MM.1S (cell line): ENCODE data around the gene EGFL7.
A peak's percentile ranks its signal among the peaks of the same experiment; 100 is the strongest.
"Not testable (repeated sequence)": the region's sequence is repeated elsewhere in the genome, so short reads cannot be mapped to it uniquely, and the experiment has no call there.

Source experiments
- DNase-seq: peaks from one replicate; pipeline ENCODE4 v3.0.0-alpha.2; 2015
- H2AFZ ChIP-seq: fragments of 300-600 bp; sonication (generic); 2 replicates; pipeline ENCODE4 v1.6.0; 2016; ENCODE audit warnings: antibody characterized with exemption, low read length
- H3F3A ChIP-seq: fragments of 300-600 bp; sonication (generic); 2 replicates; pipeline ENCODE4 v1.6.1; 2016; ENCODE audit warnings: mild to moderate bottlenecking, antibody characterized with exemption, low read length, moderate library complexity, mixed read lengths; ENCODE audit not compliant: insufficient read depth
- H3K27ac ChIP-seq: fragments of 300-600 bp; sonication (generic); 2 replicates; pipeline ENCODE4 v1.5.1; 2016; ENCODE audit warnings: mild to moderate bottlenecking, low read length
- H3K27me3 ChIP-seq: fragments of 300-600 bp; sonication (generic); replicated peaks from 2 replicates; pipeline ENCODE4 v1.6.0; 2016; ENCODE audit warnings: low read length; ENCODE audit not compliant: insufficient read depth
- H3K36me3 ChIP-seq: fragments of 300-600 bp; sonication (generic); replicated peaks from 2 replicates; pipeline ENCODE4 v1.6.1; 2016; ENCODE audit warnings: mild to moderate bottlenecking, low read length, mixed read lengths; ENCODE audit not compliant: insufficient read depth
- H3K4me1 ChIP-seq: fragments of 300-600 bp; sonication (generic); 2 replicates; pipeline ENCODE4 v1.6.1; 2016; ENCODE audit warnings: low read length, mixed read lengths
- H3K4me2 ChIP-seq: fragments of 300-600 bp; sonication (generic); 2 replicates; pipeline ENCODE4 v1.6.0; 2016; ENCODE audit warnings: low read depth, low read length
- H3K4me3 ChIP-seq: fragments of 300-600 bp; sonication (generic); 2 replicates; pipeline ENCODE4 v1.5.1; 2016; ENCODE audit warnings: low read length, mixed read lengths
- H3K79me2 ChIP-seq: fragments of 300-600 bp; sonication (generic); 2 replicates; pipeline ENCODE4 v1.6.1; 2016; ENCODE audit warnings: mixed run types, low read length, mixed read lengths
- H3K9ac ChIP-seq: fragments of 300-600 bp; sonication (generic); 2 replicates; pipeline ENCODE4 v1.6.1; 2016; ENCODE audit warnings: low read length, mixed read lengths
- H3K9me2 ChIP-seq: fragments of 300-600 bp; sonication (generic); replicated peaks from 2 replicates; pipeline ENCODE4 v1.6.1; 2016; ENCODE audit warnings: mild to moderate bottlenecking, low read length, mixed read lengths; ENCODE audit not compliant: insufficient read depth
- H3K9me3 ChIP-seq: fragments of 300-600 bp; sonication (generic); replicated peaks from 2 replicates; pipeline ENCODE4 v1.6.1; 2016; ENCODE audit warnings: mild to moderate bottlenecking, low read length, mixed read lengths; ENCODE audit not compliant: insufficient read depth
- H4K20me1 ChIP-seq: fragments of 300-600 bp; sonication (generic); 2 replicates; pipeline ENCODE4 v1.6.1; 2016; ENCODE audit warnings: mild to moderate bottlenecking, low read length, moderate library complexity, mixed read lengths; ENCODE audit not compliant: insufficient read depth
- CTCF ChIP-seq: fragments of 300-600 bp; sonication (generic); IDR thresholded peaks from 2 replicates; pipeline ENCODE4 v1.5.1; 2016; ENCODE audit warnings: antibody characterized with exemption, low read length, mixed read lengths
- EZH2 ChIP-seq: fragments of 300-600 bp; sonication (generic); optimal IDR thresholded peaks from 2 replicates; pipeline ENCODE3; 2017; ENCODE audit warnings: low read depth, mild to moderate bottlenecking, antibody characterized with exemption, low read length, mixed read lengths
- EZH2phosphoT487 ChIP-seq: fragments of 300-600 bp; sonication (generic); IDR thresholded peaks from 2 replicates; pipeline ENCODE4 v1.6.1; 2018; ENCODE audit warnings: antibody characterized with exemption, low read length

Gene EGFL7

GRCh38 chr9:136630662-136630992 is 32.1 kb upstream of the EGFL7 start:
- H3K4me1 ChIP-seq, result no peaks in the 10 kb centered on the region
- no peaks in the 10 kb centered on the region for H3K9me3 ChIP-seq
- DNase-seq, result no peak
- no peaks in the 10 kb centered on the region for H3K9me2 ChIP-seq
- H2AFZ ChIP-seq, result no peak overlapping the region
- TF ChIP-seq EZH2phosphoT487 (no peak), CTCF (no peak), EZH2 (no peak)
- no peak overlapping the region for H3K27ac ChIP-seq
- H3K9ac ChIP-seq, result no peak overlapping the region
- no peak overlapping the region for H3K4me3 ChIP-seq
- no peaks in the 10 kb centered on the region for H4K20me1 ChIP-seq
- H3F3A ChIP-seq, result no peaks in the 10 kb centered on the region
- H3K27me3 ChIP-seq, result peaks cover 80% of the 10 kb centered on the region
- no peak overlapping the region for H3K4me2 ChIP-seq
- no peaks in the 10 kb centered on the region for H3K79me2 ChIP-seq
- H3K36me3 ChIP-seq, result no peaks in the 10 kb centered on the region

- DNase-seq, result peak; percentile 64
- H3K9ac ChIP-seq, result no peak overlapping the region
- no peak overlapping the region for H3K4me2 ChIP-seq
- H2AFZ ChIP-seq, result no peak overlapping the region
- H3K27me3 ChIP-seq, result peaks cover 80% of the 10 kb centered on the region
- H3K27ac ChIP-seq, result no peak overlapping the region
- H3F3A ChIP-seq, result no peaks in the 10 kb centered on the region
- no peaks in the 10 kb centered on the region for H3K79me2 ChIP-seq
- no peaks in the 10 kb centered on the region for H4K20me1 ChIP-seq
- no peak overlapping the region for H3K4me3 ChIP-seq
- no peaks in the 10 kb centered on the region for H3K9me2 ChIP-seq
- TF ChIP-seq CTCF, result peak; percentile 85
- TF ChIP-seq EZH2phosphoT487, result no peak
- H3K9me3 ChIP-seq, result no peaks in the 10 kb centered on the region
- no peaks in the 10 kb centered on the region for H3K36me3 ChIP-seq
- no peaks in the 10 kb centered on the region for H3K4me1 ChIP-seq
These were observed 31.4 kb upstream of the EGFL7 start for GRCh38 chr9:136631038-136632000.

DNA sequence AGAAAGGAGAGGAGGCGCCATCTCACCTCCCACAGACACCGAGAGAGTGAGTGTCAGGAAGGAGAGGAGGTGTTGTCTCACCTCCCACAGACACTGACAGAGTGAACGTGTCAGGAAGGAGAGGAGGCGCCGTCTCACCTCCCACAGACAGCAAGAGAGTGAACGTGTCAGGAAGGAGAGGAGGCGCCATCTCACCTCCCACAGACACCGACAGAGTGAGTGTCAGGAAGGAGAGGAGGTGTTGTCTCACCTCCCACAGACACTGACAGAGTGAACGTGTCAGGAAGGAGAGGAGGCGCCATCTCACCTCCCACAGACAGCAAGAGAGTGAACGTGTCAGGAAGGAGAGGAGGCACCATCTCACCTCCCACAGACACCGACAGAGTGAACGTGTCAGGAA is 30.6 kb upstream of the EGFL7 start:
- H3K9me2 ChIP-seq, H2AFZ ChIP-seq, H3K4me3 ChIP-seq, DNase-seq, H3K36me3 ChIP-seq, H3K27ac ChIP-seq, H3K9ac ChIP-seq, H3K4me1 ChIP-seq, H3K9me3 ChIP-seq, H3K4me2 ChIP-seq, H3K79me2 ChIP-seq, H3F3A ChIP-seq, H4K20me1 ChIP-seq: not testable (repeated sequence)
- H3K27me3 ChIP-seq, result peaks cover 82% of the 10 kb centered on the region

GRCh38 chr9:136632491-136633106 is 30.1 kb upstream of the EGFL7 start:
- not testable (repeated sequence) for H3K9me2 ChIP-seq, H3K4me3 ChIP-seq, H3K36me3 ChIP-seq, H3K9me3 ChIP-seq, DNase-seq, H2AFZ ChIP-seq, H3K27ac ChIP-seq, H3K4me1 ChIP-seq, H3K9ac ChIP-seq, H3K4me2 ChIP-seq, H3F3A ChIP-seq, H3K79me2 ChIP-seq, H4K20me1 ChIP-seq
- peaks cover 82% of the 10 kb centered on the region for H3K27me3 ChIP-seq
